Stimulated activated CD4-positive, alpha-beta T cell treated with anti-CD3 and anti-CD28 coated beads, Interleukin-1b, Interleukin-23, amount 100 ng/mL, for 1 hour (primary cell): ENCODE results near the gene COL24A1.
A peak's percentile ranks its signal among the peaks of the same experiment; 100 is the strongest.
"Not testable (repeated sequence)": the region's sequence is repeated elsewhere in the genome, so short reads cannot be mapped to it uniquely, and the experiment has no call there.

Source experiments
- DNase-seq, 2 donors: peaks; one replicate each; pipeline ENCODE4 v3.0.0-alpha.2; 2020; ENCODE audit warnings: low read depth in 2 of 2

Gene COL24A1

DNA sequence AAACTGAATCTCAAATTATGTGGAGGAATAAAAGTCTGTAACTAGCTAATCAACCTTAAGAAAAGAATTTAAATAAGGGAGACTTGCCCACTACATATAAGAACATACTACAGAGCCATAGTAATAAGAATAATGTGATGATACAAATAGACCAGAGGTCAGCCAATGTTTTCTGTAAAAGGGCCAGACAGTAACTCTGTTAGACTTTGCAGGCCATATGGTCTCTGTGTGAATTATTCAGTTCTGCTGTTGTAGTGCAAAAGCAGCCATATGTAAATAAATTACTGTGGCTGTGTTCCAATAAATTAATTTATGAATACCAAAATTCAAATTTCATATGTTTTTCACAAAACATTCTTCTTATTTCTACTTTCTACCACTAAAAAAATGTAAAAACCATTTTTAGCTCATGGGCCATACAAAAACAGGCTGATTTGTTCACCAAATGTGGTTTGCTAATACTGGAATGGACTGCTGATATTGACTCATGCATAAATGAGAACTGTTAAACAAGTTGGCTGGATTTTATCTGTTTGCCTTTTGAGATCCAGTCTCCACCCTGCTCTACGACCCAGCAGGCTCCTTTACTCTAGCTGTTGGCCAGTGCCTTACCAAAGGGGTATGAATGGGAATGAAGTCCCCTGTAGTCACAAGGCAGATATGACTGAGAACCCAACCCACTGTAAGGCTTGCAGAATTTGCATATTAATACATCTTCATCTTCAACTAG, 350.2 kb downstream of the COL24A1 start:
- DNase-seq: no peak

GRCh38 chr1:85801520-85801919, 355.1 kb downstream of the COL24A1 start:
- no peak for DNase-seq

DNA sequence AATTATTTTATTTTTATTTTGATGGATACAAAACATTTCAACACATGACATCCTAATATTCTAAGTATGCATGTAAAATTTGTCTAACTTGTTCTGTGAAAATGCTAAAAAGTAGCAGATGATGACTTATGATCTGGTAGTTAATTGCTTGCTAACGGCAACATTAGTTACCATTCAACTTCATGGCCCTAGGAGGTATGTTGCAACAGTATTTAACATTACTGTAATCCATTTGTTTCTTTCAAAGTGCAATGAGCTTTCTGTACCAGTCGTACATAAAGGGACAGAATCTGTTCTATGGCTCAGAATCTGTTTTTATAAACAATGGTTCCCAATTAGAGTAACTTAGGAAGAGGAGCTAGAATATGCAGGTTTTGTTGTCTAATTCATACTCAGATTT, 356.8 kb downstream of the COL24A1 start:
- no peak for DNase-seq

DNA sequence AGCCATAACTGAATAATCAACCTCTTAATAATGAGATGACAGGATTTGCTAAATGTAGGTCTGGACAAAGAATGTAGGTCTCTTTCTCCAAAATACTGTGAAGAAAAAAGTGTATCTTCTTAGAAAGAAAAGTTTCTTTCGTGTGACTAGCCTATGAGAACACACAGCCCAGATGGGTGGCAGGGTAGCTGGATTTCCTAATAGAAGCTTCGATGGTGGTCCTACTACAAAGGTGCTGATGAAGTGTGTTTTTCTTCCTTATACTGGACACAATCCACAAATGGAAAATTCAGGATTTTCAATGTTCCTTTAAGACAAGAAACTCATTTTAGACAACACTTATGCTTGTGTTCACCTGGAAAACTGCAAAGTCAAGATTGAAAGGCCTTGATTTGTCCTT, 358.2 kb downstream of the COL24A1 start:
- DNase-seq: no peak

DNA sequence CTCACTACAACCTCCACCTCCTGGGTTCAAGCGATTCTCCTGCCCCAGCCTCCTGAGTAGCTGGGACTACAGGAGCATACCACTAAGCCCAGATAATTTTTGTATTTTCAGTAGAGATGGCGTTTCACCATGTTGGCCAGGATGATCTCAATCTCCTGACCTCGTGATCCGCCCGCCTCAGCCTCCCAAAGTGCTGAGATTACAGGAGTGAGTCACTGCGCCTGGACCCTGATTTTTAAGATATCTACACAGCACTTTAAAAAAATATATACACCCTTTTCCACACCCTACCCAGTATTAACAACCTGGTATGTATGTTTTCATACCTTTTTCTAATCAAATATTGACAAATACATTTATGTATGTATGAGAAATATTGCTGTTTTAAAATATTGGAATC, 379.6 kb downstream of the COL24A1 start:
- not testable (repeated sequence) for DNase-seq

- DNase-seq: no peak
Observed at GRCh38 chr1:85762804-85763203, 393.8 kb downstream of the COL24A1 start.

DNA sequence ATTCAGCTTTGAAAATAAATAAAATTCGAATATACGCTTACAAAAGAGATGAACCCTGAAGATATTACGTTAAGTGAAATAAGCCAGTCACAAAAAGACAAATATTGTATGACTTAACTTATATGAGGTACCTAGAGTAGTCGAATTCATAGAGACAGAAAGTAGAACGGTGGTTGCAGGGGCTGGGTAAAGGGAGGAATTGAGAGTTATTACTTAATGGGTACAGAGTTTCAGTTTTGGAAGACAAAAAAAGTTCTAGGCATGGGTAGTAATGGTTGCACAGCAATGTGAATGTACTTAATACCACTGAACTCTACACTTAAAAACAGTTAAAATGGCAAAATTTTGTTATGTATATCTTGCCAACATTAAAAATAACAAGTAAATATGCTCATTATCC, 399.7 kb downstream of the COL24A1 start:
- no peak for DNase-seq

DNA sequence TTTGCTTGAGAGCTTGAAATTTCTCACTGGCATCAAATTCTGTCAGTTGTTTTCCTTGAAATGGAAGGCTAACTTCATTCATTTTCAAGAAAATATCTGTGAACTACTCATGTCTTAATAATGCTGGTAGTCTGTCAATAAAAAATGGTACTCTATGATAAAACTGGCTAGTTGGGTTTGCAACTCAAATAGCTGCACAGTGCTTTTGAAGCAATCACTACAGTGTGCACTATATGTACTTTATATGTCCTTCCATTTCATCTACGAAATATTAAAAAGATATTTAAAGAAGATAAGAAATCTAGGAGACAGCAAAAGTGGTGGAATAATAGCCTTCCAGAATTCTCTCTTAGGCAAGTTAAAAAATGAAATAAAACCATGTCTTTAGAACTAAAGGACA, 408.5 kb downstream of the COL24A1 start:
- DNase-seq: no peak

- no peak for DNase-seq
Observed at GRCh38 chr1:85746777-85747176, 409.8 kb downstream of the COL24A1 start.

- DNase-seq: no peak
Observed at GRCh38 chr1:85743814-85744213, 412.8 kb downstream of the COL24A1 start.

DNA sequence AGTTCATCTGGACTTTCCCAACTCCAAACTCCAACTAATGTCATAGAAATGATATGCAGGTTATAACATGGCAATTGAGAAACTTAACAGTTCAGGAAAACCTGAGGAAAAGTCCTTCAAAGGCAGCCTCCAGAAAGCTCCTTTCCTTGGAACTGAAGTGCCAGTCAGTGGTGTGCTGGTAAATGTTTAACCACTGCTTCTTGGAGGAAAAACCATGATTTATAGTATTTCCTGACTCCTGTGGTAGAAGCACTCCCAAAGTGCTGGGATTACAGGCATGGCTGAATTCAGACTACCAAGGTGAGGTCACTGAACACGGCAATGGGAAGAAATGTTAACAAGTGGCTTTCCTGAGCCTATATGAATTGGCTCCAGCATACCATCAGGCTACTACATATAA, 421.6 kb downstream of the COL24A1 start:
- no peak for DNase-seq

DNA sequence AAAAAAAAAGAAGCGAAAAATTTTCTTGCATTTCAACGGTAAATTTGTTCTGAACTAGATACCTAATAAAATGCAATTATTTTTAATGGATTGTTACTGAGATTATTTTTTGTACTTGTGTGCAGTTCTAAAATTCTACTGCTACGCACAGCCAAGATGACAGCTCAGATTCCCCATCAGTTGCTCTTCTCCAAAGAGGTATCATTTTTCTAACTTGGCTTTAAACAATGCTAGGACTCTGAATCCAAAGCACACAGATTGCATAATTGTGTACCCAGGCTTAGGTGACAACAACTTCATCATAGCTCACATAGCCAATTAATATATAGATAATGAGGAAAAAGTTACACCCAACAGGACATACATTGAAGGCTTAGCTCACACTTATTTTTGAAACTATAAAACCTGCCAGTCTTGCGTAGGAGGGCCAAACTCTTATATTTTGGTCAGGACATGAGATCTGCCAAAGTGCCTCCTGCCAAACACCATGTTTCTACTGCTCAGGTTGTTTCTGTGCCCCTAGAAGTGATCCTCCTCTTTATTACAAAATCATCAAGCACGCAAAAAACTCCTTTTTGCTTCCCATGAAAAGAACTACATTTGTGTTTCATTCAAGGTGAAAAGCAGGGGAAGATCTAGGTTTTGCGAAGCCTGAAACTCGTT, 437.8 kb downstream of the COL24A1 start:
- DNase-seq: no peak

DNA sequence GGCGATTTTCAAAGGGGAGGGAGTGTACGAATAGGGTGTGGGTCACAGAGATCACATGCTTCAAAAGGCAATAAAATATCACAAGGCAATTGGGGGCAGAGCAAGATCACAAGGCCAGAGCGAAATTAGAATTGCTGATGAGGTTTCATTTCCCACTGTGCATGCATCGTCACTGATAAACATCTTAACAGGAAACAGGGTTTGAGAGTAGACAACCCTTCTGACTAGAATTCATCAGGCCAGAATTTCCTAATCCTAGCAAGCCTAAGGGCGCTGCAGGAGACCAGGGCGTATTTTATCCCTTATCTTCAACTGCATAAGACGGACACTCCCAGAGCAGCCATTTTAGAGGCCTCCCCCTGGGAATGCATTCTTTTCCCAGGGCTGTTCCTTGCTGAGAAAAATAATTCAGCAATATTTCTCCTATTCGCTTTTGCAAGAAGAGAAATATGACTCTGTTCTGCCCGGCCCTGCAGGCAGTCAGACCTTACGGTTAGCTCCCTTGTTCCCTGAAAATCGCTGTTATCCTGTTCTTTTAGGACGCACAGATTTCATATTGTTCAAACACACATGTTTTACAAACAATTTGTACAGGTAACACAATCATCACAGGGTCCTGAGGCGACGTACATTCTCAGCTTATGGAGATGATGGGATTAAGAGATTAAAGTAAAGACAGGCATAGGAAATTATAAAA, 442.0 kb downstream of the COL24A1 start:
- not testable (repeated sequence) for DNase-seq

DNA sequence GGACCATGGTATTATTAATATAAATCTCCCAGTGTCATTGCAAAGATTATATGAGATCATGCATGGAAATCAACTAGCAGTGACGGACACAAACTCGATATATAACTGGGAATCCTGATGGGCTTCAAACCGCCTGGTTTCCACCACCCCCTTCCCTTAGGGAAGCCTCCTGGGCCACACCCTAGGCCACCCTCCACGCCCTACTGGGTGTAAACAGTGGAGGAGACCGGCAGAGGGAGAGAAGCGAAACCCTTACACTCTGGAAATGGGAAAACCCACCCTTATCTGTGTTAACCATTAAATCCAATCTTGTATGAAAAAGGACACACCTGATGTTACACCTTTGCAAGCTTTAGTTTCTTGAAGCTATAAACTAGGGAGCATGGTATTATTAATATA, 447.7 kb downstream of the COL24A1 start:
- no peak for DNase-seq

- DNase-seq: peak; percentile 57 to 61
Observed at GRCh38 chr1:85707990-85708828, 448.4 kb downstream of the COL24A1 start, which contains the start of gene ZNHIT6. TSS of gene ZNHIT6 (minus strand) at chr1:85708433. CDS start at chr1:85708284, 149 bp downstream.

GRCh38 chr1:85707267-85707989, 449.1 kb downstream of the COL24A1 start:
- no peak for DNase-seq

DNA sequence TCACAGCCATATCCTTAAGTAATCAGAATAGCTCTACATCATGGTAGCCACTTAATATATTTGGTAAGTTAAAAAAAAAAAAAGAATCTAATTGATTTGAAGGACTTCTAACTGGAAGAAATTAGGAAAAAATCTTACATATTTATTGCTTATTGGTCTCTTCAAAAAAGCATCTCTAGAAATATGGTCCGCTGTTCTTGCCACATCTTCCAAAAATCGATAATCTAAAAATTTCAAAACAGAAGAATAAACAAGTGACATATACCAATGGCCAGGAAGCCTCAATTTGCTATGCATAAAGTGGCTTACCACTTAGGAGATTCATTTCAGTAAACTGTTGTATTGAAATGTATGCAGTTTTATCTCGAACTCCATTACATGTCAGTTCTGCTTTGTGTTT, 450.6 kb downstream of the COL24A1 start:
- DNase-seq: no peak

DNA sequence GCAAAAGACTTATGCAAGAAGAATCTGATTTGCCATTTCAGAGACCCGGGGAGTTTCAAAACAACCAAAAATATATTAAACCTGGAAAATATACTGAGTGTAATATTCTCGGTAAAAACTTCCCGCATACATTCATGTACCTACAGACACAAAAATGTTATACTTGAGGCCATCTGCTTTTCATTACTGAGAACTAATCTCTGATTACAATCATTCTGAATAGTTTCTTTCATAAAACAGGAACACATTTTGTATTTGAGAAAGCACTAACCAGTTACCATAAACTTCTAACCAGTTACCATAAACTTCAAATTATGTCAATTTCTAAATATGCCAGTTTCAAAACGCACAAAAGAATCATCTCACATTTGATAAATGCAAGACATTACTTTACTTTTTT, 456.1 kb downstream of the COL24A1 start:
- no peak for DNase-seq

DNA sequence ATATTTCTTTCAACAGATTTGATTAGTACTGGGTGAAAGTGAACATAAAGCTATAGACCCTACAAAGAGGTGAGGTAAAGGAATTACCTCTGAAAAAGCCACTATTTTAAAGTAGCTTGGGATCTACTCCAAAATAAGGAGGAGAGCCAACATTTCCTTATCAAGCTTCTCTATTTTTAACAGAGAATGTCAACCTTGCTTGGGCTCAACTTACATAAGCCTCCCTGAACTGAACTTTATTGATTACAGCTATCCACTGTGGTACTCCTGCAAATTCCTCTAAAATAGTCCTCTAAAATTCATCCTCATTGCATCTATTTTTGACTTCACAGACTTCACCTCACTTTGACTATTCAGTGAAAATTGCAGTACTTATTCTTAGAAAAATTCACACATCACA, 458.7 kb downstream of the COL24A1 start:
- DNase-seq: no peak

DNA sequence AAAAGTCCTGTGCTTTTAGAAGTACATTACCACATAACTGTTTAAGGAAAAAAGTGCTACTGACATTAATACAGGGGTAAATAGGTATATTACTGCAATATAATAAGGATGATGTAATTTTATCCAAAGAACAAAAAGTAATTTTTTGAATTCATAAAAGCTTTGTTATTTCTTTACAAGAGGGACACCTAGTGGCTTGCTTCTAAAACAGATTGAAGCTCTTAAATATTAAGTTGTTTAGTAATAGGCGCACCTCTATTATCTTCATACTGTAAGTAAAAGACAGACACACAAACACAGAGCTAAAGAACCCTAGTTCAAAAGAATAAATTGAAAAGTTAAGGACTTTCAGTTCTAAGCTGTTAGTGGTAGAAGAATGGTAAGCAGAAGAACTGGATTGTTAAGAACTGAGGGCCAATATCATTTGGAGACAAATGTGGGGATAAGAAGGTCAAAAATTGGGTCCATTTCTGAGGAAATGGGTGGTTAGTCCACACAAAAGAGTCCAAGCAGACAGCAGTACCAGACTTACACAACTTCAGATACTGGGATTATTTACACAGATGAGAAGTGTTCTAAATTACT, 463.8 kb downstream of the COL24A1 start:
- DNase-seq: no peak
